Central memory CD8-positive, alpha-beta T cell (primary cell): ENCODE measurements around the gene NDUFS5.

Experiments
- ATAC-seq: fragments of 150-1000 bp; cut with Tn5 transposase; replicated peaks from 2 replicates; pipeline ENCODE4 v1.10.0; 2022; ENCODE audit warnings: mild to moderate bottlenecking, moderate FRiP score, moderate number of reproducible peaks; ENCODE audit not compliant: poor library complexity, severe bottlenecking; ENCODE audit errors: extremely low read depth
- DNase-seq, 2 donors: peaks; one replicate each; pipeline ENCODE4 v3.0.0; 2021; ENCODE audit warnings: low spot score in 2 of 2
- H3K27ac Mint-ChIP-seq: one replicate; pipeline ENCODE4 v1.8.0; 2022; ENCODE audit warnings: low read depth, mild to moderate bottlenecking, moderate library complexity, mixed read lengths
- H3K27me3 Mint-ChIP-seq: one replicate; pipeline ENCODE4 v1.8.0; 2022; ENCODE audit warnings: mixed read lengths
- H3K36me3 Mint-ChIP-seq: one replicate; pipeline ENCODE4 v1.8.0; 2022; ENCODE audit warnings: mild to moderate bottlenecking, moderate library complexity, mixed read lengths; ENCODE audit not compliant: insufficient read depth
- H3K4me1 Mint-ChIP-seq: one replicate; pipeline ENCODE4 v1.8.0; 2022; ENCODE audit warnings: mixed read lengths
- H3K4me3 Mint-ChIP-seq: one replicate; pipeline ENCODE4 v1.8.0; 2022; ENCODE audit warnings: mild to moderate bottlenecking, moderate library complexity, mixed read lengths
- H3K9me3 Mint-ChIP-seq: one replicate; pipeline ENCODE4 v1.8.0; 2022; ENCODE audit warnings: mixed read lengths

NDUFS5 gene

GRCh38 chr1:39081271-39082009, 55.3 kb downstream of the NDUFS5 start:
- H3K27me3 Mint-ChIP-seq = peaks cover 51% of the 10 kb centered on the region
- H3K4me1 Mint-ChIP-seq = peaks cover 9% of the 10 kb centered on the region
- H3K9me3 Mint-ChIP-seq = no peaks in the 10 kb centered on the region
- ATAC-seq (peak; percentile 46), DNase-seq (no peak)
- no peak overlapping the region for H3K4me3 Mint-ChIP-seq
- no peak overlapping the region for H3K27ac Mint-ChIP-seq
- H3K36me3 Mint-ChIP-seq = no peaks in the 10 kb centered on the region

GRCh38 chr1:39082010-39082799, 56.1 kb downstream of the NDUFS5 start:
- H3K27ac Mint-ChIP-seq = no peak overlapping the region
- ATAC-seq (no peak), DNase-seq (no peak)
- no peaks in the 10 kb centered on the region for H3K9me3 Mint-ChIP-seq
- peaks cover 51% of the 10 kb centered on the region for H3K27me3 Mint-ChIP-seq
- no peaks in the 10 kb centered on the region for H3K36me3 Mint-ChIP-seq
- H3K4me1 Mint-ChIP-seq = peaks cover 9% of the 10 kb centered on the region
- peak overlapping the region; percentile 59 for H3K4me3 Mint-ChIP-seq

- peaks cover 9% of the 10 kb centered on the region for H3K4me1 Mint-ChIP-seq
- DNase-seq = no peak
- ATAC-seq = no peak
- H3K27ac Mint-ChIP-seq = no peak overlapping the region
- no peaks in the 10 kb centered on the region for H3K36me3 Mint-ChIP-seq
- H3K4me3 Mint-ChIP-seq = peak overlapping the region; percentile 59
- no peaks in the 10 kb centered on the region for H3K9me3 Mint-ChIP-seq
- peaks cover 51% of the 10 kb centered on the region for H3K27me3 Mint-ChIP-seq
These were observed 56.8 kb downstream of the NDUFS5 start for GRCh38 chr1:39082811-39083576.

DNA sequence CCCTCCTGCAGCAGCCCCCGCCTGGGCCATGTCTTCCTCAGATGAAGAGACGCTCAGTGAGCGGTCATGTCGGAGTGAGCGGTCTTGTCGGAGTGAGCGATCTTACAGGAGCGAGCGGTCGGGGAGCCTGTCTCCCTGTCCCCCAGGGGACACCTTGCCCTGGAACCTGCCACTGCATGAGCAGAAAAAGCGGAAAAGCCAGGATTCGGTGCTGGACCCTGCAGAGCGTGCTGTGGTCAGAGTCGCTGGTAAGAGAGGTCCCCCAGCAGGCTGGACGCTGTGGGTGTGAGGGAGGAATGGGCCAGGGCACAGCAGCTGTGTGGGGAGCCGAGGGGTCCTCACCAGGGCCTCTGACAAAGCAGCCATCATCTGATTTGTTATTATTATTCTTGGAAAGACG, 58.0 kb downstream of the NDUFS5 start:
- Mint-ChIP-seq H3K27me3 (peaks cover 51% of the 10 kb centered on the region), H3K27ac (no peak overlapping the region), H3K4me3 (no peak overlapping the region), H3K9me3 (no peaks in the 10 kb centered on the region), H3K36me3 (no peaks in the 10 kb centered on the region), H3K4me1 (peaks cover 9% of the 10 kb centered on the region)
- DNase-seq (no peak), ATAC-seq (no peak)
